ENCODE measurements around the gene MEG3. TPM values are rescaled to one million over a fixed set of nuclear protein-coding genes. Genes with fewer than 3 reads are reported as not detected.
A peak's percentile ranks its signal among the peaks of the same experiment; 100 is the strongest.

MEG3 gene
- total and polyA plus RNA-seq, 12 donors: 86.6 to 8,129 (median 728) TPM

- Histone ChIP-seq H3K36me3 (replicated peaks in 1 of 2) (peaks cover 0 to 59% of the 10 kb centered on the region in 2 donors), H3K27me3 (no peaks in the 10 kb centered on the region), H3K4me3 (no peak within 1 kb of the TSS), H3K27ac (peak within 1 kb of the TSS in 2 of 5 donors; percentile 10 to 79), H3K9me3 (replicated peaks in 1 of 3) (no peaks in the 10 kb centered on the region), H3K4me1 (replicated peaks in 1 of 2) (peaks cover 19 to 26% of the 10 kb centered on the region in 2 donors)
- DNase-seq: peak in 4 of 7 donors; percentile 13 to 76 (median 22)
- intact Hi-C loops (cut with DNase I): loop anchor here in 1 of 2 donors (5.0 to 10.0 kb wide), 4 partner anchors 51 to 721 kb away; no protein-coding TSS in a partner anchor
- WGBS, 4 donors: 59 to 69% (median 63%) methylated on average over 7 to 12 of the region's 12 CpGs
- no peak for TF ChIP-seq POLR2A (IDR thresholded peaks at IDR 0.05)
- no peak for TF ChIP-seq CTCF (IDR thresholded peaks at IDR 0.05)
Measured at GRCh38 chr14:100903672-100904185, 77.8 kb downstream of the MEG3 start, which contains the start of gene RTL1. RTL1 (minus strand) TSS chr14:100903722; CDS start chr14:100884788, 18,934 bp downstream.

- WGBS, 4 donors: 31 to 57% (median 35%) methylated on average over 35 to 45 of the region's 45 CpGs
- H3K4me3 ChIP-seq: no peak overlapping the region
- H3K27me3 ChIP-seq: no peaks in the 10 kb centered on the region
Measured at GRCh38 chr14:100904307-100905087, 78.6 kb downstream of the MEG3 start.

GRCh38 chr14:100905166-100905565, 79.2 kb downstream of the MEG3 start:
- TF ChIP-seq POLR2A (IDR thresholded peaks at IDR 0.05) (no peak), CTCF (IDR thresholded peaks at IDR 0.05) (no peak)
- DNase-seq: peak in 2 of 7 donors; percentile 13 to 53
- peaks cover 0 to 59% of the 10 kb centered on the region in 2 donors for H3K36me3 ChIP-seq (replicated peaks in 1 of 2)
- H3K27me3 ChIP-seq: no peaks in the 10 kb centered on the region
- peak overlapping the region in 1 of 5 donors; percentile 79 for H3K27ac ChIP-seq
- intact Hi-C loops (cut with DNase I): loop anchor here in 1 of 2 donors (10.0 kb wide), 3 partner anchors 330 to 720 kb away; no protein-coding TSS in a partner anchor
- peaks cover 7 to 12% of the 10 kb centered on the region in 2 donors for H3K4me1 ChIP-seq (replicated peaks in 1 of 2)
- H3K9me3 ChIP-seq (replicated peaks in 1 of 3): no peaks in the 10 kb centered on the region
- whole genome bisulfite sequencing, 4 donors: 74 to 85% (median 80%) methylated on average over 7 to 12 of the region's 12 CpGs
- H3K4me3 ChIP-seq: no peak overlapping the region

More at GRCh38 chr14:100904307-100905087, 78.6 kb downstream of the MEG3 start:
- Histone ChIP-seq H3K9me3 (replicated peaks in 1 of 3) (no peaks in the 10 kb centered on the region), H3K4me1 (replicated peaks in 1 of 2) (peaks cover 13 to 18% of the 10 kb centered on the region in 2 donors), H3K27ac (peak overlapping the region in 2 of 5 donors; percentile 10 to 79), H3K36me3 (replicated peaks in 1 of 2) (peaks cover 0 to 60% of the 10 kb centered on the region in 2 donors)
- intact Hi-C loops (cut with DNase I): loop anchor here in 1 of 2 donors (5.0 to 10.0 kb wide), 4 partner anchors 52 to 720 kb away; no protein-coding TSS in a partner anchor
- no peak for TF ChIP-seq POLR2A (IDR thresholded peaks at IDR 0.05)
- TF ChIP-seq CTCF (IDR thresholded peaks at IDR 0.05): peak in 2 of 6 experiments; percentile 11 to 13
- DNase-seq: peak in 3 of 7 donors; percentile 14 to 63 (median 22)

GRCh38 chr14:100906420-100906819, 80.5 kb downstream of the MEG3 start:
- peaks cover 0 to 62% of the 10 kb centered on the region in 2 donors for H3K36me3 ChIP-seq (replicated peaks in 1 of 2)
- no peaks in the 10 kb centered on the region for H3K4me1 ChIP-seq (replicated peaks in 1 of 2)
- whole genome bisulfite sequencing, 4 donors: 61 to 76% (median 70%) methylated on average over 3 to 6 of the region's 6 CpGs
- H3K9me3 ChIP-seq (replicated peaks in 1 of 3): no peaks in the 10 kb centered on the region
- peak overlapping the region in 1 of 5 donors; percentile 79 for H3K27ac ChIP-seq
- DNase-seq: peak in 2 of 7 donors; percentile 19 to 61
- intact Hi-C loops (cut with DNase I): loop anchor here in 1 of 2 donors (10.0 kb wide), 3 partner anchors 328 to 718 kb away; no protein-coding TSS in a partner anchor
- peak in 3 of 6 experiments; percentile 6 to 25 (median 25) for TF ChIP-seq CTCF (IDR thresholded peaks at IDR 0.05)
- TF ChIP-seq POLR2A (IDR thresholded peaks at IDR 0.05): no peak
- no peaks in the 10 kb centered on the region for H3K27me3 ChIP-seq
- H3K4me3 ChIP-seq: no peak overlapping the region

All from adrenal gland (tissue), 12 donors.